ENCODE data around the gene SLC13A1.

The SLC13A1 gene

GRCh38 chr7:123126171-123126570, 73.6 kb downstream of the SLC13A1 start:
- no peak overlapping the region for H3K4me3 ChIP-seq (ENCODE audit: low read depth, low read length)
- CTCF ChIA-PET, result no interaction called here
- DNase-seq (ENCODE audit: low read depth, low spot score), result no peak
- no peak for TF ChIP-seq CTCF (IDR thresholded peaks at IDR 0.05; ENCODE audit: insufficient read depth, low read length, missing control alignments)
- POLR2A ChIA-PET, result no interaction called here

GRCh38 chr7:123125231-123125630, 74.5 kb downstream of the SLC13A1 start:
- POLR2A ChIA-PET, result no interaction called here
- TF ChIP-seq CTCF (IDR thresholded peaks at IDR 0.05; ENCODE audit: insufficient read depth, low read length, missing control alignments), result no peak
- CTCF ChIA-PET, result no interaction called here
- H3K4me3 ChIP-seq (ENCODE audit: low read depth, low read length), result no peak overlapping the region
- DNase-seq (ENCODE audit: low read depth, low spot score), result no peak

- TF ChIP-seq CTCF (IDR thresholded peaks at IDR 0.05; ENCODE audit: insufficient read depth, low read length, missing control alignments), result no peak
- ChIA-PET CTCF (no interaction called here), POLR2A (no interaction called here)
- DNase-seq (ENCODE audit: low read depth, low spot score), result no peak
- H3K4me3 ChIP-seq (ENCODE audit: low read depth, low read length), result no peak overlapping the region
Measured at GRCh38 chr7:123122916-123123315, 76.9 kb downstream of the SLC13A1 start.

GRCh38 chr7:123120286-123120685, 79.5 kb downstream of the SLC13A1 start:
- DNase-seq (ENCODE audit: low read depth, low spot score), result no peak
- no peak for TF ChIP-seq CTCF (IDR thresholded peaks at IDR 0.05; ENCODE audit: insufficient read depth, low read length, missing control alignments)
- H3K4me3 ChIP-seq (ENCODE audit: low read depth, low read length), result no peak overlapping the region
- ChIA-PET POLR2A (no interaction called here), CTCF (no interaction called here)

GRCh38 chr7:123115331-123115730, 84.4 kb downstream of the SLC13A1 start:
- H3K4me3 ChIP-seq (ENCODE audit: low read depth, low read length), result no peak overlapping the region
- no peak for TF ChIP-seq CTCF (IDR thresholded peaks at IDR 0.05; ENCODE audit: insufficient read depth, low read length, missing control alignments)
- no peak for DNase-seq (ENCODE audit: low read depth, low spot score)
- POLR2A ChIA-PET, result no interaction called here
- CTCF ChIA-PET, result no interaction called here

GRCh38 chr7:123114288-123114687, 85.5 kb downstream of the SLC13A1 start:
- POLR2A ChIA-PET, result no interaction called here
- TF ChIP-seq CTCF (IDR thresholded peaks at IDR 0.05; ENCODE audit: insufficient read depth, low read length, missing control alignments), result no peak
- DNase-seq (ENCODE audit: low read depth, low spot score), result no peak
- H3K4me3 ChIP-seq (ENCODE audit: low read depth, low read length), result no peak overlapping the region
- CTCF ChIA-PET, result no interaction called here
